Adrenal gland (tissue), 5 donors: ENCODE results near the gene BRK1.

Experiments used
- CTCF ChIP-seq, 6 experiments: fragments of 450-650 bp in 4 of 6; fragments of 200-600 bp in 2 of 6; sonication (generic) in 1 of 6; IDR thresholded peaks; 1 replicate in 5 of 6; 2 replicates in 1 of 6; pipeline versions ENCODE4 v1.5.1 to v1.8.0; 2016 to 2021; ENCODE audit warnings: antibody characterized with exemption in 6 of 6, mild to moderate bottlenecking in 2 of 6, moderate library complexity in 1 of 6
- POLR2A ChIP-seq, 2 donors: fragments of 450-650 bp; IDR thresholded peaks; one replicate each; pipeline ENCODE4 v1.6.1; 2017; ENCODE audit warnings: antibody characterized with exemption in 2 of 2, mild to moderate bottlenecking in 2 of 2, moderate library complexity in 1 of 2
- donor health status: DM: no; HTN: no; CAD: no.

DNA sequence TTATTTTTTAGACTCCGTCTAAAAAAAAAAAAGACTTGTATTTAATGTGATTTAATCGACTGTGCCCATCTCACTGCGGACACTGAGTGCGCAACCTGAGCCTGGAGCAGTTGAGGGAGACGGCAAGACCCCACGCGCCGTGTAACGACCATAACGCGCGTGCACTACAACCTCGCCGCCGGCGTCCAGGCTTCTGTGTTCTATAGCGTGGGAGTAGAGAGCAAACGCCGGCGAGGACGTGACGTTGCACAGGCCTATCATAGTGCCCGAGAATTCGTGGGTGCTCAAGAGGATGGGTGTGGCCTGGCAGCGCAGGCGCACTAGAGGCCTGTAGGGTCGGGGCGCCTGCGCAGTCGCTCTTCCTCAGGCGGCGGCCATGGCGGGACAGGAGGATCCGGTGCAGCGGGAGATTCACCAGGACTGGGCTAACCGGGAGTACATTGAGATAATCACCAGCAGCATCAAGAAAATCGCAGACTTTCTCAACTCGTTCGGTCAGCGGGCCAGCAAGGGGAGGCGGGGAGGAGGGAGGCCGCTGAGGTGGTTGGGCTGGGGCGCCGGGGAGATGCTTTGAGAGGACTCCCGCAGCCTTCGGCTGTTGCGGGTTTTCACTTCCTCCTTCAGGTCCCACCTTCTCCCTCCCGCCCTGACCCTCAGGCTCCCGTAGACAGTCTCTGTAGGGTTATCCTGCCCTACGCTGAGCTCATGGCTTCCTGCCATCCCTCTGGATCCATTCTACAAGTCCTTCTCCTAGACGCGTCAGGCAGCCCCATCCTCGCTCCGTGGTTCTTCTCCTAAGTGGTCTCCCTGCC lies at the start of gene BRK1:
- peak in 2 of 6 experiments; percentile 11 to 20 for TF ChIP-seq CTCF (IDR thresholded peaks at IDR 0.05)
- peak; percentile 70 to 91 for TF ChIP-seq POLR2A (IDR thresholded peaks at IDR 0.05)
